ENCODE results near the gene MSLN.

MSLN gene

GRCh38 chr16:778447-778846 lies 17.9 kb downstream of the MSLN start:
- DNase-seq = no peak

DNA sequence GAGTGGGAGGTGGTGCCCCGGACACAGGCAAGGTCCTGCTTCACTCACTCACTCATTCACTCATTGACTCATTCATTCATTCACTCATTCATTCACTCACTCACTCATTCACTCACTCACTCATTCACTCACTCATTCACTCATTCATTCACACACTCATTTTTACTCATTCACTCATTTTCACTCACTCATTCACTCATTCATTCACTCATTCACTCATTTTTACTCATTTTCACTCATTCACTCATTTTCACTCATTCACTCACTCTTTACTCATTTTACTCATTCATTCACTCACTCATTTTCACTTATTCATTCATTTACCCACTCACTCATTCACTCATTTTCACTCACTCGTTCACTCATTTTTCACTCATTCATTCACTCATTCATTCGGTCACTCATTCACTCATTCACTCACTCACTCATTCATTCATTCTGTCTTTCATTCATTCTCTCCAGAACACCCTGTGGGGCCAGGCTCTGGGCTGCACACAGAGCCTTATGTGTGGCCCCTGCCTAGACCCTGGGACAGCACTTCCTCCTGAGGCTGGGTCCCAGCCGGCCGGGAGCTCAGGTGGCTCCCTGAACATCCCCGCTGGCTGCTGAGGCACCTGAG lies 18.5 kb downstream of the MSLN start:
- DNase-seq = no peak

GRCh38 chr16:779561-779960 lies 19.0 kb downstream of the MSLN start:
- no peak for DNase-seq

DNA sequence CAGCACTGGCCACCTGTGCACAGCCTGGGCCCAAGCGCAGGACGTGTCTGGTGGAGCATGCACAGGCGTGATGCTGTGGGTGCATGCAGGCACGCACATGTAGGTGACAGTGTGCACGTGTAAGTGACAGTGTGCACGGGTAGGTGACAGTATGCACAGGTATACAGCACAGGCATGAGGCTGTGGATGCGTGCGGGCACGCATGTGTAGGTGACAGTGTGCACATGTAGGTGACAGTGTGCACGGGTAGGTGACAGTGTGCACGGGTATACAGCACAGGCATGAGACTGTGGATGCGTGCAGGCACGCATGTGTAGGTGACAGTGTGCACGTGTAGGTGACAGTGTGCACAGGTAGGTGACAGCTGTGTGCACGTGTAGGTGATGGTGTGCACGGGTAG lies 19.8 kb downstream of the MSLN start:
- no peak for DNase-seq

DNA sequence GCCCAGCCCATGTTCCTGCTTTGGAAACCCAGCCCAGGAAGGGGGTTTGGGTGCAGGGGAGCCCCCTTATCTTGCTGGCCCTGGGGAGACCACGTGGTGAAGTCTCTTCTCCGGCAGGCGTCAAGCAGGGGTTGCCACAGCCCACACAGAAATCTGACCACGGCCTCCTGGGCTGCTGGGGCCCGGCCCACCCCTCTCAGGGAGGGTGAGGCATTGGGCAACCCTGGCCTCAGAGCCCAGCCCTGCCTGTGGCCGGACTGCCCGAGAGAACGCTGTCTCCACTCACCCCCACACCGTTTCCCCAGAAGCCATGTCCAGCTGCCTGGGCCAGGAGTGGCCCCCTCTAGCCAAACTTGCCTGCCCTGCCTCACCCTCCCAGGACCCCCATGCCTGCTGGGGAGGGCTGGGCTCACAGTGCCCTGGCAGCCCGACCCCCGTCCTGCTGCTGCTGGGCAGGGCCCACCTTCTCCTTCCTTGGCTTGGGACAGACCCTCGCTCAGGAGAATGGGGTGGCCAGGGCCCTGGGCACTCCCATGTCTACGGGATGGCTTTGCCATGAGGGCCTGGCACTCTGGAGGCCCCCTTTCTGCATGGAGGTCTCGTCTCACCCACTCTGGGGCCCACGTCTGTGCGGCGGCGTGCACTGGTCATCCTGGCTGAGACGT lies 20.9 kb downstream of the MSLN start:
- no peak for DNase-seq

DNA sequence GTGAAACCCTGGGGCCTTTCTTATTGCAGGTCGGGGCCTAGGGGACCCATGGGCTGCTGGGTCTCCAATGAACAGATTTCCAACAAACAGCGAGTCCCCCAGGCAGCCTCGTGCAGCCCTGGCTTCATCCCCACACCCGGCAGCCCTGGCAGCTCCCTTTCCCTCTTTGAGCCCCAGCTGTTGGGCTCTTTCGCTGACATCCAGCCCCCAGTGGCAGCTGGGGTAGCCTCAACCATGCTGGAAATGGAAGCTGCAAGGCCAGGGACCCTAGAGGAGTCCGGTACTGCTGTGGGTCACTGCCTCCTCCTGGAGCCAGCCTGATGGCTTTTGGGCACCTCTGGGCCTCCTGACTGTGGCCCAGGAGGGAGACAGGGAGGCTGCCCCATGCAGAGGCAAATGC lies 21.7 kb downstream of the MSLN start:
- no peak for DNase-seq

GRCh38 chr16:782766-783403 lies 22.4 kb downstream of the MSLN start:
- no peak for DNase-seq

DNA sequence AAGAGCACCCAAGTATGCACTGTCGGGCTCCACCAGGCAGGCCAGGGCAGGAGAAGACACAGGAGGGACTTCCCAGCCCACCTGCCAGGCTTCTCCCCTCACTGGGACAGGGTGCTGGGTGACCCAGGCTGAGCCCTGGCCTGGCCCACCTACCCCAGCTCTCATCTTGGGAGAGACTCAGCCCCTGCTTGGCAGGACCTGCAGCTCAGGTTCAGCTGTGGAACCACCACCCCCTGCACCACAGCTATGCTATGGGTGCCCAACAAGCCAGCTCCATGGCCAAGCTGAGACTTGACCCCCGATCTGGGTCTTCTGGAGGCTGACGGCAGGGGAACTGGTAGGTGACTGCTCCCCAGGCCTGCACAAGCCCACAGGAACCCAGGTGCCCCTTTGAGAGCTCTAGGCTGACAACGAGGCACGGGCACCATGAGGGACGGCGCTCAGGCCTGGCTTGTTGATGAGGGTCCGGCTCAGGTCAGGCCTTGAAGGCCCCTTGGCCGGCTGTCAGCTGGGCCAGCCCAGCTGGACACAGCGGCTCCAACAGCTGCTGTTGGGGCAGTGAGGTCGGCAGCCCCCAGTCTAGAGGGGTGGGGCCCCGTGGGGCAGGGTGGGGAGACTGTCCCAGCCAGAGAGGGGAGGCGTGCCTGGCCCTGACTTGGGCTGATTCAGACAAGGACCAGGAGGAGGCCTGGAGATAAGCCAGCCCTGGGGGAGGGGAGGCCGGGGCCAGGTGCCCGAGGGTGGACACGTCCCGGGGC lies 23.0 kb downstream of the MSLN start:
- no peak for DNase-seq

GRCh38 chr16:784431-784830 lies 23.9 kb downstream of the MSLN start:
- DNase-seq = no peak

DNA sequence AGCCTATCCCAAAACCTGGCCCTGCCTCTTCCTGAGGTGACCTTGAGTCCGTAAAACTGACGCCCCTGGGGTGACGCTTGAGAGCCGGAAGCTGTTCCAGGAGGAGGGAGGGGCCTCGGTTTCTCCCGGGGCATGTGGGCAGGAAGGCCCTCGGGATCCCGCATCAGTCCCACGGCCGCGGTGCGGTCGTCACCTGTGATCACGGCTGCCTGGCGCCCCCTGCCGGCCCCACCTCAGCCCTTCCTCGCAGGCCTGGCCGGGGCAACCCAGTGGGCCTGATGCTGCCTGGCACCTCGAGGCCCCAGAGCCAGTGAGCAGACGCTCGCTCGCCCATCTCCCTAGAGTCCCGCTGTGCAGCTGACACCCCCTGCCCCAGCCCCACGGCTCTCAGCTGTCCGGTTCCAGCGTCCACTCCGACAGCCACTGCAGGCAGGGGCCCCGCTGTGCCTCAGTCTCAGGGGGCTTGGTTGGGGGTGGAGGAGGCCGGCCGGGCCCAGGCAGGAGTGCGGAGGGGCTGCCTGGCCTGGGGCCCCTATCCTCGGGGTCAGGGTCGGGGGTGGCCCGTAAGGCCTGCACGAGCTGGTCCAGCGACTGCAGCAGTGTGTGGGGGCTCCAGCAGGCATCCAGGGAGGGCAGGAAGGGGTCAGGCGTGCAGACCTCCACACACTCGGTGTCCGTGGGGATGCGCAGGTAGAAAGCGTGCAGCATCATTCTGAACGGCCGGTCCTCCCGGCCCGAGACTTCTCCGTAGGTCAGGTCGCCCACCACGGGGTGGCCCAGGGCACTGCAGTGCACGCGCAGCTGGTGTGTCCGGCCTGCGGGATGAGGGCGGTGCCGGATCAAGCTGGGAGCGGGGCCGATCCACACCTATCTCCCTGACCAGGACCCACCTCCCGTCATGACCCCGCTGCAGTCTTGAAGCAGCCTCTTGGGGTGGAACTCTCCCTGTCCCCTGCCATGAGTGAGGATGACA lies 25.3 kb downstream of the MSLN start:
- DNase-seq = no peak

DNA sequence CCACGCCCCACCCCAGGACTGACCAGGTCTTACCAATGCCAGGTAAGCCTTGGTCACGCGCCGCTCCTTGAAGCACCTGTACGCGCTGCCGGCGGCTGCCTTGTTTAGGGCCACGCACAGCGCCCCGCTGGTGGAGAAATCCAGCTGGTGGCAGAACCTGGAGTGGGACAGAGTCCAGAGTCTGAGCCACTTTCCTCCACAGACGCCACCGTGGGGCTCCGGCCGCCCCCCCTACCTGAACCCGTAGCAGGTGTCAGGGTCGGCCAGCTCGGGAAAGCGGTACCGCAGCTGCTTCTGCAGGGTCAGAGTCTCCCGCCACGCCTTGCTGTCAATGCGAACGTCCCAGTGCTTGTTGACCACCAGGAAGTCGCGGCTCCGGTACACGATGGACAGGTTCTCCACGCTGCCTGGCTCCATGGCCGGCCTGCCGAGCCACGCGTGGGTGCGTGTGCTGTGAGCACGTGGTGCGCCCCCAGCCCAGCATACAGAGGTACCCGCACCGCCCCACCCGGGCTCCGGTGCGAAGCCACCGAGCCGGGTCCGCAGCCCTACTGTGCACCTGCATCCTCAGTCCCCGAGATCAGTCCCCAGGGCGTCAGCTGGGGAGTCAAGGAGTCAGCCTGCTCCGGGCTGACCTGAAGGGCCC lies 26.9 kb downstream of the MSLN start:
- DNase-seq = no peak

DNA sequence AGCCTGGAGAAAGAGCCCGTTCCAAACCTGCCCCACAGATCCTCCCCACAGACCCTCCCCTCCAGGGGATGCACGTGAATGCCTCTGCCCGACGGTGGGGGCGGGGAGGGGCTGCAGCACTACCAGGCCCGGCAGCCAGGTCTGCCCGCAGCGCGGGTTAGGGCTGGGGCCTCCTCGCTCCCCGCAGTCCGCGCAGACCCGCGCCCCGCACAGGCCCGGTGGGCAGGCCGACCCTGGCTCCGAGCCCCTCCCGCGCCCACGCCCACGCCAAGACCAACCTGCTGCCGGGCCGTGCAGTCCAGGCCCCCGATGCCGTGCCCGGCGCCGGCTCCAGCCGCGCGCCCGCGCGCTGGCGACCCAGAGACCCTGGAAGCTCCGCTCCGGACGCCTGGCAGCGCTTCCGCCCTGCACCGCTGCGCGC lies 27.5 kb downstream of the MSLN start, which contains the start of gene RPUSD1:
TSS of gene RPUSD1 (minus strand) at position 404 of the 421 bp plus-strand sequence. CDS start 644 bp downstream, outside the sequence.
- no peak for DNase-seq

- peak; percentile 97 for DNase-seq
These were observed 28.0 kb downstream of the MSLN start, which contains the start of gene CHTF18 for GRCh38 chr16:788399-789126. Gene CHTF18 (plus strand): TSS chr16:788620. CDS start chr16:788685, 65 bp downstream.

GRCh38 chr16:789191-789850 lies 28.8 kb downstream of the MSLN start:
- DNase-seq = no peak

GRCh38 chr16:790086-790485 lies 29.6 kb downstream of the MSLN start:
- DNase-seq = no peak

DNA sequence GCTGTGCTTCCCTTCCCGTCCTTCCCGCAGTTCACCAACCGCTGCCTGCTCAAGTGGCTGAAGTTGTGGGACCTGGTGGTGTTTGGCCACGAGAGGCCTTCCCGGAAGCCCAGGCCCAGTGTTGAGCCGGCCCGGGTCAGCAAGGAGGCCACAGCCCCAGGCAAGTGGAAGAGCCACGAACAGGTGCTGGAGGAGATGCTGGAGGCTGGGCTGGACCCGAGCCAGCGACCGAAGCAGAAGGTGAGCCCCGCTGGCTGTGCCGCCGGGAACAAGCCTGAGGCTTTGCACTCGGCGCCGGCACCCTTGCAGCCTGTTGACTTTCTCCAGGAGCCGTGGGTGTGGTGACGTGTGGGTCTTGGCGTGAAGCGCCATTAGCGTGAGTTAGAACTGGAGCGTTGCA lies 30.6 kb downstream of the MSLN start:
- no peak for DNase-seq

DNA sequence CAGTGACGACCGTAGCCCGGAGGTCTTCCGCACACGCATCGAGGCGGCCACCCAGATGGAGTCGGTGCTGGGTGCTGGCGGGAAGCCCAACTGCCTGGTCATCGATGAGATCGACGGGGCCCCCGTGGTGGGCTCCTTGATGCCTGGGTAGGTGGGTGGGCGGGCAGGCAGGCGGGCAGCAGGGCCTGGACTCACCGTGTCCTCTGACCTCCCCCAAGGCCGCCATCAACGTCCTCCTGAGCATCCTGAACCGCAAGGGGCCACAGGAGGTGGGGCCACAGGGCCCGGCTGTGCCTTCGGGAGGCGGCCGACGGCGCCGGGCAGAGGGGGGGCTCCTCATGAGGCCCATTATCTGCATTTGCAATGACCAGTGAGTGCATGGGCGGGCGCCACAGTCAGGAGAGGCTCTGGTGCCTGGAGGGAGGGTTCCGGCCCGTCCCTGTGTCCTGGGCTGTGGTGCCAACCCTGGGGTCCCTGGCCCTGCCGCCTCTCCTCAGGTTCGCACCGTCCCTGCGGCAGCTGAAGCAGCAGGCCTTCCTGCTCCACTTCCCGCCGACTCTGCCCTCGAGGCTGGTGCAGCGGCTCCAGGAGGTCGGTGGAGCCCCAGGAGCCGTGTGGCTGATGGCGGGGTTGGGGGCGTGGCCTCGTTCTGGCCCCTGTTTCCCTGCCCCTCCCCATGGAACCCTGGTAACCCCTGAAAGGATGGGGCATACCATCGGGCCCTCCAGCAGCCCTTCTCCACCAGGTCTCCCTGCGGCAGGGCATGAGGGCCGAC lies 31.9 kb downstream of the MSLN start:
- DNase-seq = no peak

GRCh38 chr16:793414-793813 lies 32.9 kb downstream of the MSLN start:
- DNase-seq = no peak

DNA sequence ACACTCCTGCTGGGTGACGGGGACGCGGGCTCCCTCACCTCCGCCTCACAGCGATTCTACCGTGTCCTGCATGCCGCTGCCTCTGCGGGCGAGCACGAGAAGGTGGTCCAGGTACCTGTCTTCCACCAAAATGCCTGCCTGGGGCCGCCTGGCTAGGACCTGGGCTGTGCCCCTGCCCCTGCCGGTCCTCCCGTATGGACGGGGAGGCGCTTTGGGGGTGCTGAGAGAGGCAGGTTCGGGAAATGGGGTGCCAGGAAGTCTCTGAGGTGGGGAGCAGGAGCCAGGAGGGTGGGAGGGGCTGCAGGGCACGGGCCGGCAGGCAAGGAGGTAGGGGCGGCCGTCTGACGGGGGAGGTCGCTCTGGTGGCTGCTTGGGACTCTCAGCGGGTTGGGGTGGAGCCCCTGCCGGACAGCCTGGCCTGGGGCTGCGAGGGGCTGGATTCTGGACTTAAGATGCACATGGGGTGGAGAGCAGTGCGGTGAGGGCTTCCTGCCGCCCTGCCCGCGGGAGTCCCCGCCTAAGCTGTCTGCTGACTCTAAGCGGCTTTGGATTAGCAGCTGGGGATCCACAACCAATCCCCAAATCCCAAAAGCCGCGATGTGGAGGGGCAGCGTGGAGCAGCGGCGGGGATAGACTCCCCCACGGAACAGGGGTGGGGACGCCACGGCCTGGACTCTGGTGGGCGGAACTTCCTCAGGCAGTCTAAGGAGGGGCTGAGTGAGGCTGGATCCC lies 33.7 kb downstream of the MSLN start:
- DNase-seq = no peak
